Measurements from ENCODE around the gene CCDC179.

The CCDC179 gene

DNA sequence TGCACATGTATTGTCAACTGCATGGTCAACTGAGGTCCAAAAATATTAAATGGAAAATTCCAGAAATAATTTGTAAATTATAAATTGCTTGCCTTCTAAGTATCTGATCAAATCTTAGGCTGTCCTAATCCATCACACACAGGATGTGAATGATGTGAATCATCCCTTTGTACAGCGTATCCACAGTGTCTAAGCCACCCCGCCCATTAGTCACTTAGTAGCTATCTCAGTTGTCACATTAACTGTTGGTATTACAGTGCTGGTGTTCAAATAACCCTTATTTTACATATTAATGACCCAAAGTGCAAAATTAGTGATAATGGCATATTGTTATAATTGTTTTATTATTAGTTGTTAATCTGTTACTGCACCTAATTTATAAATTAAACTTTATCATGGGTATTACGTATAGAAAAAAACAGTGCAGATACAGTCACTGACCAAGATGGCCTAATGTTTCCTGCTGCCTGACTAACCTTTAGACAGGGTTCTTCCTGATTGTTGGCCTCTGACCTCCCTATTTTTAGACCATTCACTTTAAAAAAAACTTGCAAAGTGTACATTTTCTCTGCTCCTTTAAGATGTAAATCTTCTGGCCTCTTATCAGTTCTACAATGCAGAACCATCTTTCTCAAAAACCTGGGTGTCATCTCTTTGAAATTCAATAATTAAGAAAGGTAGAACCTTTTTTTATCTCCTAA, 27.8 kb downstream of the CCDC179 start:
- no peaks in the 10 kb centered on the region for H3K9me3 Mint-ChIP-seq
- DNase-seq (ENCODE audit: low spot score in 2 of 2) (no peak), ATAC-seq (ENCODE audit: low read depth) (no peak)
- H3K36me3 Mint-ChIP-seq, result no peaks in the 10 kb centered on the region
- no peaks in the 10 kb centered on the region for H3K27me3 Mint-ChIP-seq
- H3K27ac Mint-ChIP-seq, result no peak overlapping the region
- peaks cover 6% of the 10 kb centered on the region for H3K4me1 Mint-ChIP-seq
- no peak overlapping the region for H3K4me3 Mint-ChIP-seq

DNA sequence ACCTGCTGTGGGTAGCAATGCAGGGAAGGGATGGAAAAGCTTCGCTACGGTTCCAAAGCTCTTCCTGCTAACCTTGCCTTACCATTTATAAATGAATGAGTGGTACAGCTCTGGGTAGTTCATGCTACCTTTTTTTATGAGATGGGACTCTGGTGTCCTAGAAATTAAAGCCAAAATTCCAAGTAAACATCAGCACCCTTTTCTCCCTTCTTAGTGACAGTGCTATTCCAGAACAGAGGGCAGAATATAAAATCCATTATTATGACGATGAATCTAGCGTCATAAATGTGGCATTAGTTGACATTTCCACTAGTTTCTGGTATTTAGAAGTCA, 30.2 kb downstream of the CCDC179 start:
- Mint-ChIP-seq H3K36me3 (no peaks in the 10 kb centered on the region), H3K4me3 (peak overlapping the region; percentile 89), H3K27ac (peak overlapping the region; percentile 91), H3K27me3 (no peaks in the 10 kb centered on the region), H3K9me3 (no peaks in the 10 kb centered on the region), H3K4me1 (peaks cover 6% of the 10 kb centered on the region)
- DNase-seq (ENCODE audit: low spot score in 2 of 2) (no peak), ATAC-seq (ENCODE audit: low read depth) (no peak)

DNA sequence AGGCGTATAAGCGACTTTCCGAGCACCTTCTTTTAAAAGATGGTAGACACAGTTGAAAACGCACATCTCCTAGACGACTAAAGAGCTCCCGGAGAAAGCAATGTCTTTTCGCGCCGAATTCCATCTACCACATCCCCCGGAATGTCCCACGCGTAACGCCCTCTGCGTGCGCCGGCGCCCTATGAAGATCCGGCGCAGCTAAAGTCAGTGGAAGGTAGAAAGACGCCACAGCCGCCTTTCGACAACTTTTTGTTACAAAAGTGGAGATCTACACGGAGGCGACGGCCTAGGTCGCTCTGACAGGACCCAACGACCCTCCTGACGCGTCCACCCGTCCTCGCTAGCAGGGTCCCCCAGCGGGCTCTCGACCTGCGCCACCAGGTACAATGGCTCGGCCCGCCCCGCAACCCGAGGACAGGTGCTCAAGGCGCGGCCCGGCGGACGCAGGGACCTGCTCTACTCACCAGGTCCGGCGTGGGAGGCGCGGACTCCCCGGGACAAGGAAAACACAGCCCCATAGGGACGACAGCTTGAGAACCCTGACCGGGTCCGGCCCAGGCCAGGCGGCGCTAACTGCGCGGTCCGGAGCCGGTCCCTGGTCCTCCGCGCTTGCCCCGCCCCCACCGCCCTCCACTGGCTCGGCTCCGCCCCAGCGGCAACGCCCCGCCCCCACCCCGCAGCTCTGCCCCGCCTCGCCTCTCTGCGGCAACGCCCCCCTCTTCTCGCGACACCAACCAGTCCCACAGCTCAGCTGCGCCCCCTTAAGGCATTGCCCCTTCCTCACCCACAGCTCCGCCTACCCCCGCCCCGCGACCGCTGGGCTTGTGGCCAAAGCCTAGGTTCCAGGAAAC, 30.8 kb downstream of the CCDC179 start, which contains the start of gene SVIP:
Gene SVIP (minus strand): TSS at position 571 of the 851 bp plus-strand sequence. CDS start 53 bp downstream, at position 518.
- Mint-ChIP-seq H3K4me3 (peak within 1 kb of the TSS; percentile 89), H3K36me3 (peaks cover 4% of the 10 kb centered on the region), H3K27me3 (no peaks in the 10 kb centered on the region), H3K27ac (peak within 1 kb of the TSS; percentile 91), H3K9me3 (no peaks in the 10 kb centered on the region), H3K4me1 (peaks cover 6% of the 10 kb centered on the region)
- DNase-seq (ENCODE audit: low spot score in 2 of 2) (peak; percentile 91 to 94), ATAC-seq (ENCODE audit: low read depth) (peak; percentile 84)

DNA sequence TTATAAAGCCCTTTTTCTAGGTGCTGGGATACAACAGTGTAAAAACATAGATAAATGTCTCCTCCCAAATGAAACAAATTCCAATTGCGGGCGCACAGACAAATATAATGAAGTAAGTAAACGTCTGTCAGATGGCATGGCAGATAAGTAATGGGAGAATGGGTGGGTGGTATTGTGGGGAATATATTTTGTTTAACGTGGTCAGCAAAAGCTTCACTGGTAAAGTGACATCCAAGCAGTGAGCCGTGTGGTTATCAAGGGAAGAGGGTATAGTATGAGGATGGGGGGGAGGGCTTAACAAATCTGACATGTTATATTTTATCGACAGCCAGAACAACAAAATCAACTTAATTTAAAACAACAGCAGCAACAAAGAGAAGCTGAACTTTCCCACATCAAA, 31.9 kb downstream of the CCDC179 start:
- DNase-seq (ENCODE audit: low spot score in 2 of 2) (no peak), ATAC-seq (ENCODE audit: low read depth) (no peak)
- H3K27ac Mint-ChIP-seq, result no peak overlapping the region
- H3K4me3 Mint-ChIP-seq, result peak overlapping the region; percentile 49
- H3K9me3 Mint-ChIP-seq, result no peaks in the 10 kb centered on the region
- H3K27me3 Mint-ChIP-seq, result no peaks in the 10 kb centered on the region
- peaks cover 8% of the 10 kb centered on the region for H3K36me3 Mint-ChIP-seq
- peaks cover 8% of the 10 kb centered on the region for H3K4me1 Mint-ChIP-seq

DNA sequence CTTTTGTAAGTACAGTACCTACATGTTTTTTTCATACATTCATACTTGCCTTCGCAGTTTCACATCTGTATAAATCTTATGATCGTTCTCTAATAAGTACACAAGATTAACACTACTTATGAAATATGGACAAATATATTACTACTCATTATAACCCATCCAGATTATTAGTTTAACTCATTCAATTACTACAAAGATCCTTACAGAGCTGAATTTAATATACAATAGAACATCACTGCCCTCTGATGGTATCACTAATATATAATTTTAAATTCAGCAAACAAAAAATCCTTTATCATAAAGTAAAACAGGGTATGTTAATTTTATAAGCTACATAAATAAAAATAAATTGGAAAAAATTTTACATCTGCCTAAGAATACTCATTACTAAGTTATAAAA, 38.1 kb downstream of the CCDC179 start:
- Mint-ChIP-seq H3K27ac (no peak overlapping the region), H3K27me3 (no peaks in the 10 kb centered on the region), H3K9me3 (no peaks in the 10 kb centered on the region), H3K4me1 (peaks cover 2% of the 10 kb centered on the region), H3K36me3 (peaks cover 32% of the 10 kb centered on the region), H3K4me3 (no peak overlapping the region)
- no peak for ATAC-seq (ENCODE audit: low read depth)
- no peak for DNase-seq (ENCODE audit: low spot score in 2 of 2)

DNA sequence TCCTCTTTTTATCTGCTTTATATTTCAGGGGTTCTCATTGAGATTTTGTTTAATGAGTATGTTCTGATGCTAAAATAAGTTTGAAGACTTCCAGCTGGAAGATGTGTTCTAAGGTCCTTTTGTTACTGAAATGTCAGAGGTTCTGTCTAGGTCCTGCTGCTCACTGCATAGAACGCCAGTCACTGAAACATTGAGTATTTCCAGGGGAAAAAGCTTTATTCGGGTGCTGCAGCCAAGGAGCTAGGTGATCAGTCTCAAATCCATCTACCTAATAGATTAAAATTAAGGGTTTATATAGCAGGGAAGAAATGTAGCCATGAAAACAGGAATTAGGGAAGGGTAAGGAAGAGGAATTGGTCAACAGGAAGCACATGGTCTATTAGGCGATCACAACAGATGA, 50.4 kb downstream of the CCDC179 start:
- Mint-ChIP-seq H3K9me3 (peaks cover 4% of the 10 kb centered on the region), H3K27me3 (no peaks in the 10 kb centered on the region), H3K4me1 (peaks cover 10% of the 10 kb centered on the region), H3K36me3 (peaks cover 6% of the 10 kb centered on the region), H3K27ac (no peak overlapping the region), H3K4me3 (no peak overlapping the region)
- ATAC-seq (ENCODE audit: low read depth) (no peak), DNase-seq (ENCODE audit: low spot score in 2 of 2) (no peak)

DNA sequence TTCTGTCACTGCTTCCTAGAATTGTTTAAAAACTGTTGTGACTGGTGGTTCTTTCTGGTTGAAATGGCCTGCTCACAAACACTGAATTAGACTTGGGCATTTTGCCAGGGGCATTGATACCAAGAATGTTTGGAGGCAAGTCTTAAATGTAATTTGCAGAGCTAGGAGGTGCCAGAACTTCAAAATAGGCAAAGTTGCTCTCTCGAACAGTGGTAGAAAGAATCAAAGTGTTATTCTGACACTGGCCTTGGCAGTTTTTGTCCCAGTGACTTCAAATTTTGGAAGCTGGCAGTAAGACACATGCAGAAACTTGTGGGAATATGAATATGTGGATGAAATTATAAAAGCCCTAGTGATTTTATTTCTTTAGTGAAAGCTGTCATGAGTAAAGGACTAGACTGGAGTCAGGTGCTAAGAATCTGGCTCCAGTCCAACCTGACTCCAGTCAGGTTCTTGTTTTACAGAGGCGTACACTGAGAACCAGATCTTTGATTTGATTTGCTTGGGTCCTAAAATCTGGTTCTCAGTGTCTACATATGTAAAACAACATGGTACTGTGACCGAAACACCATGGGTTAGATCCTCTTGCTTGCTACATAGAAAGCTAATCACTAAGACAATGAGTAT, 51.6 kb downstream of the CCDC179 start:
- Mint-ChIP-seq H3K27ac (no peak overlapping the region), H3K9me3 (peaks cover 4% of the 10 kb centered on the region), H3K4me3 (no peak overlapping the region), H3K27me3 (no peaks in the 10 kb centered on the region), H3K36me3 (peaks cover 3% of the 10 kb centered on the region), H3K4me1 (peaks cover 10% of the 10 kb centered on the region)
- ATAC-seq (ENCODE audit: low read depth), result no peak
- no peak for DNase-seq (ENCODE audit: low spot score in 2 of 2)

DNA sequence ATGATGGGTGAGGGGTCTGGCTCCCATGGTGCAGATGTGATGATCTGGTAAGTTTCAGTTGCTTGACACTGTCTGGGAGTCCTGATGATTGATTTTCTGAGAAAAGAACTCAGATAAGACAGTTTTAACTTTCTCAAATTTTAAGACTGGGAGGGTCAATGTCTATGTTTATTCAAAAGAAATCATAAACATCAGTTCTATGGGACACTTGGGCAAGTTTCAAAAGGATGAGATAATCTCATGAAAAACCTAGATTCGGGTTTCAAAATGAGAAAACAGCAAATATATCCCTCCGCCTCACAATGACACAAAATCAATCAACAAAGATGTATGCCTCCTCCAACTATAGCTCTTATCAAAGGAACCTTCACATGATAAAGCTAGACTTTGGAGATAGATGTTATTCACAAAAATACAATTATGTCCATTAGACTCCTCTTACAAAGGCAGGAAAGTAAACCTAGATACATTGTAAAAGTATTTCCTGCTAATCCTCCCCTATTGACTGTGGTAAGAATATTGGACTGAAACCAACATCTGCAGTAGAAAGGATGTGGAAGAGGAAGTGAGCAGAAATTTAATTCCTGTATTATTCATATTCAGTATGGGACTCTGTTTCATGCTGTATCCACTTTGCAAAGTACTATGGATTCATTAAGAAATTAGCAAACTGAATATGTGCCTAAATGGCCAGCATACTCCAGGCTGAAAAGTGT, 52.3 kb downstream of the CCDC179 start:
- DNase-seq (ENCODE audit: low spot score in 2 of 2) (no peak), ATAC-seq (ENCODE audit: low read depth) (peak; percentile 76)
- H3K4me3 Mint-ChIP-seq, result no peak overlapping the region
- H3K27ac Mint-ChIP-seq, result no peak overlapping the region
- peaks cover 10% of the 10 kb centered on the region for H3K4me1 Mint-ChIP-seq
- H3K27me3 Mint-ChIP-seq, result no peaks in the 10 kb centered on the region
- H3K36me3 Mint-ChIP-seq, result peaks cover 3% of the 10 kb centered on the region
- H3K9me3 Mint-ChIP-seq, result peaks cover 4% of the 10 kb centered on the region

DNA sequence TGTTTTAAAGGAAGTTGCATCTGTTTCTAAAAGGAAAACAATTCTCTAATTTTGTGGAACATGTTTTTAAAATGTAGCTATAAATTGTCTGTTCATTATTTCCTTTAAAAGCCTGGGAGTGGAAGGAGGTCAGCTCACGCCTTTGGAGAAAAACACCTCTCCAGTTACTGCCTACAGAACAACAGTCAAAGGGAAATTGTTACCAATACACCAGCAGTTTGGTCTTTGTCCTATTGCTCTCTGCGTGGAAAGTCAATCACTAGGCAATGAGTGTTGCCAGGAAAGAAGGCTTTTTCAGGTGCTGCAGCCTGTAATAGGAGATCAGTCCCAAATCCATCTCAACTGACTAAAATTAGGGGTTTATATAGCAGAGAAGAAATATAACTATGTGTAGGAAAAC, 52.9 kb downstream of the CCDC179 start:
- DNase-seq (ENCODE audit: low spot score in 2 of 2), result no peak
- H3K4me3 Mint-ChIP-seq, result no peak overlapping the region
- peaks cover 3% of the 10 kb centered on the region for H3K36me3 Mint-ChIP-seq
- peaks cover 4% of the 10 kb centered on the region for H3K9me3 Mint-ChIP-seq
- H3K27me3 Mint-ChIP-seq, result no peaks in the 10 kb centered on the region
- peaks cover 10% of the 10 kb centered on the region for H3K4me1 Mint-ChIP-seq
- no peak overlapping the region for H3K27ac Mint-ChIP-seq
- no peak for ATAC-seq (ENCODE audit: low read depth)

DNA sequence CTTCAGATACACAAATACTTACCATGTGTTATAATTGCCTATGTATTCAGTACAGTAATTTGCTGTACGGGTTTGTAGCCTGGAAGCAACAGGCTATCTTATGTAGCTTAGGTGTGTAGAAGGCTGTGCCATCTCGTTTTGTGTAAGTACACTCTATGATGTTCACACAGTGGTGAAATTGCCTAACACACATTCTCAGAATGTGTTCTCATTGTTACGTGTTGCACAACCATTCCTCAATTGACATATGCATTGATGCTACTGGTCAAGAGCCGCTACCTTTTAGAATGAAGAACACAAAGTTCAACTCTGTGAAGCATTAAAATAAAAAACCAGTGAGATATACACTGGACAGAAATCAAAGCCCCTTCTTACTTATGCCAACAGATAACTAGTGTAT, 57.4 kb downstream of the CCDC179 start:
- Mint-ChIP-seq H3K27ac (no peak overlapping the region), H3K27me3 (no peaks in the 10 kb centered on the region), H3K9me3 (no peaks in the 10 kb centered on the region), H3K36me3 (no peaks in the 10 kb centered on the region), H3K4me3 (no peak overlapping the region), H3K4me1 (peaks cover 4% of the 10 kb centered on the region)
- ATAC-seq (ENCODE audit: low read depth) (no peak), DNase-seq (ENCODE audit: low spot score in 2 of 2) (no peak)

DNA sequence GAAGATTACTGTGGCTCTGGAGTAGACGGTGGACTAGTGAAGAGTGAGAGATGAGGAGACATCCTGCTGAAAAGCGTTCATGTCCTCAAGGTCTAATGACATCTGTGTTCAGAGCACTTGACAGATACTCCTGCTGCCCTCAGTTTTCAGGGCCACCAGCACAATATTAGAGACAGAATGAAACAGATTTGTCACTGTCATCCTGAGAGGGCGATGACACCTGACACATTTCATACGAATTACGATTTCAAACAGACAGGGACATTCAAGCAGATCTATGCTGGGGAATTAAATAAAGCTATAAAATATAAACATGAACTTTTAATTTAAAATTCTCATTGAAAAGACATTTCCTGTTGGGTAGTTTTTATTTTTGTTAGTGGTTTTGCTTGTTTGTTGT, 59.8 kb downstream of the CCDC179 start:
- no peak for ATAC-seq (ENCODE audit: low read depth)
- DNase-seq (ENCODE audit: low spot score in 2 of 2), result no peak
- no peak overlapping the region for H3K4me3 Mint-ChIP-seq
- H3K9me3 Mint-ChIP-seq, result no peaks in the 10 kb centered on the region
- H3K4me1 Mint-ChIP-seq, result no peaks in the 10 kb centered on the region
- no peaks in the 10 kb centered on the region for H3K36me3 Mint-ChIP-seq
- H3K27me3 Mint-ChIP-seq, result no peaks in the 10 kb centered on the region
- H3K27ac Mint-ChIP-seq, result no peak overlapping the region

DNA sequence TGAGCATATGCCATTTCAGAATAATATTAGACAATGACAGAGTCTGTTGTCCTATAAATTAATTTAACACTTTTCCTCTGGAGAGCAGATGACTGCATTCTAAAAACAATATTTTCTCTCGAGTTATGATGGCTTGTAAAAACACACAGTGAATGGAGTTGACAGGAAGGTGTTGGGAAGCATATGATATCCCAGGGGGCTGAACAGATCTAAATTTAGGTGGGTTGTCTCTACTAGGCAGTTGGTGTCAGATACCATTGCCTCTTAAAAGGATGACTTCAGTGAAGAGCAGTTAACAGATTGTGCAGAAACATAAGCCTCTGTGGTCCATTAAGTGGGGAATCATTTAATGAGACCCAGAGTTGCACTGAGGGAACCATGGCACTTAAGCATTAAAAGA, 61.4 kb downstream of the CCDC179 start:
- DNase-seq (ENCODE audit: low spot score in 2 of 2), result no peak
- Mint-ChIP-seq H3K27ac (no peak overlapping the region), H3K36me3 (no peaks in the 10 kb centered on the region), H3K9me3 (no peaks in the 10 kb centered on the region), H3K4me3 (no peak overlapping the region), H3K4me1 (no peaks in the 10 kb centered on the region), H3K27me3 (no peaks in the 10 kb centered on the region)
- no peak for ATAC-seq (ENCODE audit: low read depth)

DNA sequence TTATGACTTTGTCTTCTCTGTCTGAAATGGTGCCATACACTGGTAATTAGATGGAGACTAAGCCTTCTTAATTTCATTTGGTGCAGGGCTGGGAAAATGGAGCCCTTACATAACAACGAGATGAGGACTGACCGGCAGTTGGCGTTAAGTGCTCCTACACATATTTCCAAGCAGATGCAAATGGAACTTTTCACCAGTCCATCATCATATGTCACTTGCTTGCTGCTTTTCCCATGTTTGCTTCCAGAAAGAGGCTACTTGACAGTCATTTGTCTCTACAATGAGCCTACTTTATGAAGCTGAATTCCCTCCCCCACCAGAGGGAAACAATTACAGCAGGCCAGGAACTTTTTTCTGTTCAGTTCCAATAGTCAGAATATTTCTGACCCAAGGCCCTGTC, 63.2 kb downstream of the CCDC179 start:
- DNase-seq (ENCODE audit: low spot score in 2 of 2), result no peak
- H3K4me3 Mint-ChIP-seq, result no peak overlapping the region
- H3K4me1 Mint-ChIP-seq, result no peaks in the 10 kb centered on the region
- no peaks in the 10 kb centered on the region for H3K27me3 Mint-ChIP-seq
- H3K27ac Mint-ChIP-seq, result no peak overlapping the region
- no peaks in the 10 kb centered on the region for H3K9me3 Mint-ChIP-seq
- no peak for ATAC-seq (ENCODE audit: low read depth)
- H3K36me3 Mint-ChIP-seq, result no peaks in the 10 kb centered on the region
